Prostate gland (tissue), 2 donors: ENCODE data around the gene IGHMBP2. TPM values are rescaled to one million over a fixed set of nuclear protein-coding genes. Genes with fewer than 3 reads are reported as not detected.
"Not testable (repeated sequence)": the region's sequence is repeated elsewhere in the genome, so short reads cannot be mapped to it uniquely, and the experiment has no call there.

Experiments used
- DNase-seq: peaks from one replicate; pipeline ENCODE4 v3.0.0-alpha.2; 2019; ENCODE audit warnings: low spot score
- H3K27ac ChIP-seq, 2 donors: fragments of 200-600 bp; sonication (generic); 2 replicates each; pipeline ENCODE4 v1.5.1; 2017 to 2019
- H3K27me3 ChIP-seq: fragments of 200-600 bp; sonication (generic); replicated peaks from 2 replicates; pipeline ENCODE4 v1.5.1; 2019; ENCODE audit not compliant: insufficient read depth
- H3K36me3 ChIP-seq, 2 donors: fragments of 200-600 bp; sonication (generic); 1 replicate in 1 of 2; 2 replicates in 1 of 2; pipeline versions ENCODE4 v1.5.1 to v1.8.1; 2017 to 2019
- H3K4me1 ChIP-seq: fragments of 200-600 bp; sonication (generic); replicated peaks from 2 replicates; pipeline ENCODE4 v1.5.1; 2019
- H3K4me3 ChIP-seq, 2 donors: fragments of 200-600 bp; sonication (generic); 2 replicates each; pipeline ENCODE4 v1.5.1; 2017 to 2019
- H3K9me3 ChIP-seq: fragments of 200-600 bp; sonication (generic); 2 replicates; pipeline ENCODE4 v1.5.1; 2017
- CTCF ChIP-seq, 4 experiments: fragments of 200-600 bp in 2 of 4; fragments of 450-650 bp in 2 of 4; sonication (generic) in 2 of 4; IDR thresholded peaks; 1 replicate in 3 of 4; 2 replicates in 1 of 4; pipeline ENCODE4 v1.5.1; 2016 to 2019; ENCODE audit warnings: antibody characterized with exemption in 4 of 4, mild to moderate bottlenecking in 2 of 4, moderate library complexity in 2 of 4
- POLR2A ChIP-seq: fragments of 450-650 bp; IDR thresholded peaks from one replicate; pipeline ENCODE4 v1.6.1; 2016; ENCODE audit warnings: antibody characterized with exemption, mild to moderate bottlenecking
- POLR2AphosphoS5 ChIP-seq: sonication (generic); formaldehyde crosslinking; IDR thresholded peaks from one replicate; pipeline ENCODE4 v1.6.1; 2017; ENCODE audit warnings: antibody characterized with exemption
- WGBS: methylation state at CpG from one replicate; pipeline ENCODE4 v1.1.5; 2018; 5-methylcytosine and 5-hydroxymethylcytosine counted together
- intact Hi-C: fragments of 100-400 bp; cut with DNase I; formaldehyde crosslinking; loops from one replicate; pipeline ENCODE4 v1.14.2; 2022
- total RNA-seq, 2 donors: library from RNA; depleted of rRNA; stranded (reverse); fragments of >200 nt; gene quantifications; one replicate each; pipeline ENCODE4 v1.1.0, GENCODE V29; 2016

IGHMBP2 gene
- 10 to 100 TPM; 17.3 to 34.0 TPM for total RNA-seq

GRCh38 chr11:68903288-68904247 lies at the start of gene IGHMBP2, which contains the start of gene MRPL21:
Gene IGHMBP2 (plus strand): TSS chr11:68903891. CDS start chr11:68903953, 62 bp downstream.
Gene MRPL21 (minus strand): TSS chr11:68903832. CDS start chr11:68903810, 22 bp downstream.
- DNase-seq, result peak; percentile 80
- Histone ChIP-seq H3K4me1 (no peaks in the 10 kb centered on the region), H3K9me3 (no peaks in the 10 kb centered on the region), H3K27me3 (no peaks in the 10 kb centered on the region), H3K36me3 (peaks cover 0 to 5% of the 10 kb centered on the region in 2 donors), H3K27ac (peak within 1 kb of the TSS; percentile 85 to 88), H3K4me3 (peak within 1 kb of the TSS; percentile 79 to 91)
- TF ChIP-seq POLR2A, result peak; percentile 36
- peak; percentile 92 for TF ChIP-seq POLR2AphosphoS5
- TF ChIP-seq CTCF (IDR thresholded peaks at IDR 0.05), result peak in 1 of 4 experiments; percentile 9
- intact Hi-C loops, result loop anchor here (5.0 kb wide), 1 partner anchor 184 kb away; no protein-coding TSS in a partner anchor
- WGBS, result 1% methylated on average over 43 of the region's 78 CpGs

GRCh38 chr11:68854273-68854958 lies 49.3 kb upstream of the IGHMBP2 start:
- no peaks in the 10 kb centered on the region for H3K9me3 ChIP-seq
- no peaks in the 10 kb centered on the region for H3K4me1 ChIP-seq
- H3K27ac ChIP-seq, result no peak overlapping the region
- TF ChIP-seq POLR2AphosphoS5 (no peak), POLR2A (no peak), CTCF (IDR thresholded peaks at IDR 0.05) (no peak)
- no peaks in the 10 kb centered on the region for H3K27me3 ChIP-seq
- WGBS, result 18% methylated on average over 42 of the region's 42 CpGs
- intact Hi-C loops, result no loop called here
- DNase-seq, result no peak
- no peaks in the 10 kb centered on the region for H3K36me3 ChIP-seq
- peak overlapping the region in 1 of 2 donors; percentile 41 for H3K4me3 ChIP-seq

GRCh38 chr11:68855205-68855981 lies 48.3 kb upstream of the IGHMBP2 start:
- TF ChIP-seq CTCF (IDR thresholded peaks at IDR 0.05) (peak in 1 of 4 experiments; percentile 36), POLR2AphosphoS5 (no peak)
- DNase-seq, result peak; percentile 35
- no peaks in the 10 kb centered on the region for H3K36me3 ChIP-seq
- 6% methylated on average over 47 of the region's 62 CpGs for WGBS
- H3K4me3 ChIP-seq, result peak overlapping the region; percentile 34 to 41
- H3K4me1 ChIP-seq, result no peaks in the 10 kb centered on the region
- H3K27ac ChIP-seq, result peak overlapping the region; percentile 58 to 69
- no peaks in the 10 kb centered on the region for H3K9me3 ChIP-seq
- H3K27me3 ChIP-seq, result no peaks in the 10 kb centered on the region
- intact Hi-C loops, result no loop called here

GRCh38 chr11:68856425-68857030 lies 47.2 kb upstream of the IGHMBP2 start:
- H3K4me3 ChIP-seq, H3K27ac ChIP-seq, intact Hi-C loops, H3K36me3 ChIP-seq, DNase-seq, H3K4me1 ChIP-seq, H3K9me3 ChIP-seq, H3K27me3 ChIP-seq: not testable (repeated sequence)
- 92% methylated on average over 21 of the region's 21 CpGs for WGBS
